Fibroblast of mammary gland (primary cell): ENCODE data around the gene PTP4A2.

Experiments used
- DNase-seq: peaks from one replicate; pipeline ENCODE4 v3.0.0-alpha.2; 2010; ENCODE audit warnings: low read depth
- H3K4me3 ChIP-seq: 2 replicates; pipeline ENCODE4 v1.5.1; 2011; ENCODE audit warnings: low read depth, mild to moderate bottlenecking, low read length, moderate library complexity; ENCODE audit not compliant: control insufficient read depth
- CTCF ChIP-seq: conservative IDR thresholded peaks from 2 replicates; pipeline ENCODE4 v1.5.1; 2011; ENCODE audit warnings: low read depth, low read length, inconsistent platforms; ENCODE audit not compliant: control insufficient read depth, insufficient read depth

PTP4A2 gene

GRCh38 chr1:31980835-31981455 is 42.8 kb upstream of the PTP4A2 start:
- no peak for TF ChIP-seq CTCF
- H3K4me3 ChIP-seq, result no peak overlapping the region

DNA sequence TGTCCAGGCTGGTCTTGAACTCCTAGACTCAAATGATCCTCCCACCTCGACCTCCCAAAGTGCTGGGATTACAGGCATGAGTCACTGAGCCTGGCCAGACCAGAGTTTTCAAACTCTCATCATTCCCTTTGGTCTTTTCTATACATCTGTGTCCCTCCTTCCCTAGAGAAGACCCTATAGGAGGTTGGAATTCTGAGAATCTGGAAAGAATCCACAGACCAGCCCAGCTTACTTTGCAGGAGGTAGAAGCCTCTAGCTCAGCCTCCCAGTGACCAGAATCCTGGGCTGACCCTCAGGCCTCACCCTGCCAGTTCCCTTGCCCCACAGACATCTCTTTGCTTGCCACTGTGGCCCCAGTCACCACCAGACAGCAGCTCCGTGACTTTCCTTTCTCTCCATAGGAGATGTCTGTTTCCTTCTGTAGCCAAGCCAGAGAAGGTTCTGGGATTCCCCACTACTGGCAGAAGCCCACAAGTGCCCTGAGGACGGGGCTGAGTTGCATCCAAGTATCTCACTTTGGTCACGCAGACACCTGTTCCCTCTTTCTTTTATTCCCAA is 40.8 kb upstream of the PTP4A2 start:
- H3K4me3 ChIP-seq, result no peak overlapping the region
- no peak for TF ChIP-seq CTCF
- no peak for DNase-seq

More at GRCh38 chr1:31980835-31981455, 42.8 kb upstream of the PTP4A2 start:
- no peak for DNase-seq

GRCh38 chr1:31977385-31978131 is 39.4 kb upstream of the PTP4A2 start:
- DNase-seq, result peak; percentile 92

DNA sequence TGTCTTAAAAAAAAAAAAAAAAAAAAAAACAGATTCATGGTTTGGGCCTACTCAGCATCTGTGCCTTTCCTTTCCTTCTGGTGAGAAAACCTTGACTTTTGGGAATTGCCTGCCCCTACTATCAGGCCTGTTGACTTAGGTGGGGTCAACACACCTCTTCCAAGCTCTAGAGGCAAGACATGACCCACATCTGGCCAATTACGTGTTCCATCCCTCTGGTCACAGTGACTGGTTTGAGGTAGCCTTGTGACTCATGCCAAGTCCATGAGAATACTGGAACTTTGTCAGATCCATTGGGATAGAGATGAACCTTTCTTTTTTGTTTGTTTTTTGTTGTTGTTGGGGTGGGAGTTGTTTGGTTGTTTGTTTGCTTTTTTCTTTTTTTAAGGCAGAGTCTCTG is 38.2 kb upstream of the PTP4A2 start:
- no peak for TF ChIP-seq CTCF
- H3K4me3 ChIP-seq, result no peak overlapping the region
- peak; percentile 91 for DNase-seq

More at GRCh38 chr1:31977385-31978131, 39.4 kb upstream of the PTP4A2 start:
- H3K4me3 ChIP-seq, result no peak overlapping the region
- TF ChIP-seq CTCF, result peak; percentile 49

DNA sequence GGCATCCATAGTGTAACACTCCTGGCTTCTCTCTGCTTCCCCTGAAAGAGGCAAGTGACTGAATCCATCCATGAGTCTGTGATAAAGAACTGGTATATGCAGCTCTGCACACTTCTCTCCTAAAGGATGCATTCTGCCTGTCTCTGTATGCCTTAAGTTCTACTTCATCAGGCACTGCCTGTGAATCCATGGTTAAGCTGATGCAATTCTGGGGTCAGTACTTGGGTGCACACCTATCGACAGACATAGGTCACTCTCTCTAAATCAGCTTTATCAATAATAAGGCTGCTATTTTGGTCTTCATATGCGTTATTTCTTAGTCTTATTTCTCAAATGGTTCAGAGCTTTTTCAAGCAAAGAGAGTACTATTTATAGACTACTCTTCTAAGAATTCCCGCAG is 32.7 kb upstream of the PTP4A2 start:
- H3K4me3 ChIP-seq, result no peak overlapping the region
- TF ChIP-seq CTCF, result no peak
- DNase-seq, result no peak

DNA sequence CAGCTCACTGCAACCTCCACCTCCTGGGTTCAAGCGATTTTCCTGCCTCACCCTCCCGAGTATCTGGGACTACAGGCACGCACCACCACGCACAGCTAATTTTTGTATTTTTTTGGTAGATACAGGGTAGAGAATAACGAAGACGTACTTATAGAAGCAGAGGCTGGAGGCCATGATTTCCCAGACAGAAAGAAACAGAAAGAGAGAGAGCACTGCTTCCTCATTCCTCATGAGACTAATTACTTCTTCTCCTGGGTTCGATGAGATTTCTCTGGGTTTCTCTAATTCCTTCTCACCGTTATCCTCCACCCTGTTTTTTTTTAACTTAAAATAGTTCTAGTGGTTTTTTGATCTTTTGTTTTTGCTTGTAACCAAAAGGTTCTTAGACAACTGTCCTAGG is 23.4 kb upstream of the PTP4A2 start:
- no peak for TF ChIP-seq CTCF
- no peak for DNase-seq
- H3K4me3 ChIP-seq, result no peak overlapping the region
